KMS-11 (cell line): Measurements from ENCODE around the gene RAB4A.
A peak's percentile ranks its signal among the peaks of the same experiment; 100 is the strongest.

ENCODE experiments used
- H2AFZ ChIP-seq: fragments of 200-600 bp; sonication (generic); 2 replicates; pipeline ENCODE4 v1.6.1; 2016; ENCODE audit warnings: antibody characterized with exemption, mixed run types, low read depth
- H3K27ac ChIP-seq: fragments of 200-600 bp; sonication (generic); 2 replicates; pipeline ENCODE4 v1.6.1; 2016; ENCODE audit warnings: mild to moderate bottlenecking, mixed run types
- H3K27me3 ChIP-seq: fragments of 200-600 bp; sonication (generic); 2 replicates; pipeline ENCODE4 v1.6.1; 2017; ENCODE audit warnings: mild to moderate bottlenecking, low read depth, mixed run types, moderate library complexity; ENCODE audit not compliant: insufficient read depth
- H3K36me3 ChIP-seq: fragments of 200-600 bp; sonication (generic); 2 replicates; pipeline ENCODE4 v1.6.1; 2017; ENCODE audit warnings: mild to moderate bottlenecking, mixed run types; ENCODE audit not compliant: insufficient read depth
- H3K4me1 ChIP-seq: fragments of 200-600 bp; sonication (generic); 2 replicates; pipeline ENCODE4 v1.6.1; 2016; ENCODE audit warnings: mild to moderate bottlenecking, low read depth, mixed run types; ENCODE audit not compliant: poor library complexity, severe bottlenecking
- H3K4me2 ChIP-seq: fragments of 200-600 bp; sonication (generic); 2 replicates; pipeline ENCODE4 v1.7.0; 2016; ENCODE audit warnings: mild to moderate bottlenecking, mixed run types
- H3K4me3 ChIP-seq: fragments of 200-600 bp; sonication (generic); IDR thresholded peaks from 2 replicates; pipeline ENCODE4 v1.6.1; 2017; ENCODE audit warnings: low read depth, low read length, mixed read lengths; ENCODE audit not compliant: insufficient read depth
- H3K79me2 ChIP-seq: fragments of 200-600 bp; sonication (generic); 2 replicates; pipeline ENCODE4 v1.6.1; 2016; ENCODE audit warnings: low read depth, mixed run types; ENCODE audit not compliant: insufficient read depth
- H3K9ac ChIP-seq: fragments of 200-600 bp; sonication (generic); 2 replicates; pipeline ENCODE4 v1.6.1; 2016; ENCODE audit warnings: mild to moderate bottlenecking, mixed run types
- H4K20me1 ChIP-seq: fragments of 200-600 bp; sonication (generic); 2 replicates; pipeline ENCODE4 v1.6.1; 2016; ENCODE audit warnings: mild to moderate bottlenecking, mixed run types; ENCODE audit not compliant: insufficient read depth
- TF ChIP-seq, protein P1 (sequence below): fragments of 200-600 bp; sonication (generic); conservative IDR thresholded peaks from 2 replicates; pipeline ENCODE4 v1.6.1; 2017; ENCODE audit warnings: low read depth, mild to moderate bottlenecking, antibody characterized with exemption, low read length, moderate library complexity, mixed read lengths

RAB4A gene

DNA sequence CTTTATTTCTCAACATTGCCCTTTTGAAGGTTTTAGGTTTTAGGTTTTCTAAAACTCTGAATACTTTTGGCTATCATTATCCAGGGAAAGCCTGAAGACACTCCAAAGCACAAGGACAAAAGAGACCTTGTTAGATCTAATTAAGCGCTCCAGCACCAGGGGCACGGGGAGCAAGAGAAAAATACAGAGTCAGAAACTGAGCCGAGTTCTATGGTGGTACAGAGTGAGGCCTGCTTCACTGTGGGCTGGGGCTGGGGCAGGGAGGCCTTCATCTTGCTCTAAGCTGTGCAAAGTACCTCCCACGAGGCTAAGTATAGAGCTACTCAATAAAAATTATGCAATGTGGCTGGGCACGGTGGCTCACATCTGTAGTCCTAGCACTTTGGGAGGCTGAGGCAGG is 19.7 kb upstream of the RAB4A start:
- TF ChIP-seq, protein P1, sequence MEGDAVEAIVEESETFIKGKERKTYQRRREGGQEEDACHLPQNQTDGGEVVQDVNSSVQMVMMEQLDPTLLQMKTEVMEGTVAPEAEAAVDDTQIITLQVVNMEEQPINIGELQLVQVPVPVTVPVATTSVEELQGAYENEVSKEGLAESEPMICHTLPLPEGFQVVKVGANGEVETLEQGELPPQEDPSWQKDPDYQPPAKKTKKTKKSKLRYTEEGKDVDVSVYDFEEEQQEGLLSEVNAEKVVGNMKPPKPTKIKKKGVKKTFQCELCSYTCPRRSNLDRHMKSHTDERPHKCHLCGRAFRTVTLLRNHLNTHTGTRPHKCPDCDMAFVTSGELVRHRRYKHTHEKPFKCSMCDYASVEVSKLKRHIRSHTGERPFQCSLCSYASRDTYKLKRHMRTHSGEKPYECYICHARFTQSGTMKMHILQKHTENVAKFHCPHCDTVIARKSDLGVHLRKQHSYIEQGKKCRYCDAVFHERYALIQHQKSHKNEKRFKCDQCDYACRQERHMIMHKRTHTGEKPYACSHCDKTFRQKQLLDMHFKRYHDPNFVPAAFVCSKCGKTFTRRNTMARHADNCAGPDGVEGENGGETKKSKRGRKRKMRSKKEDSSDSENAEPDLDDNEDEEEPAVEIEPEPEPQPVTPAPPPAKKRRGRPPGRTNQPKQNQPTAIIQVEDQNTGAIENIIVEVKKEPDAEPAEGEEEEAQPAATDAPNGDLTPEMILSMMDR: no peak
- H3K79me2 ChIP-seq: no peaks in the 10 kb centered on the region
- no peak overlapping the region for H3K9ac ChIP-seq
- H3K4me3 ChIP-seq: no peak overlapping the region
- H3K27ac ChIP-seq: no peak overlapping the region
- H2AFZ ChIP-seq: no peak overlapping the region
- no peaks in the 10 kb centered on the region for H3K27me3 ChIP-seq
- H3K4me1 ChIP-seq: peaks cover 14% of the 10 kb centered on the region
- no peaks in the 10 kb centered on the region for H4K20me1 ChIP-seq
- no peak overlapping the region for H3K4me2 ChIP-seq
- no peaks in the 10 kb centered on the region for H3K36me3 ChIP-seq

DNA sequence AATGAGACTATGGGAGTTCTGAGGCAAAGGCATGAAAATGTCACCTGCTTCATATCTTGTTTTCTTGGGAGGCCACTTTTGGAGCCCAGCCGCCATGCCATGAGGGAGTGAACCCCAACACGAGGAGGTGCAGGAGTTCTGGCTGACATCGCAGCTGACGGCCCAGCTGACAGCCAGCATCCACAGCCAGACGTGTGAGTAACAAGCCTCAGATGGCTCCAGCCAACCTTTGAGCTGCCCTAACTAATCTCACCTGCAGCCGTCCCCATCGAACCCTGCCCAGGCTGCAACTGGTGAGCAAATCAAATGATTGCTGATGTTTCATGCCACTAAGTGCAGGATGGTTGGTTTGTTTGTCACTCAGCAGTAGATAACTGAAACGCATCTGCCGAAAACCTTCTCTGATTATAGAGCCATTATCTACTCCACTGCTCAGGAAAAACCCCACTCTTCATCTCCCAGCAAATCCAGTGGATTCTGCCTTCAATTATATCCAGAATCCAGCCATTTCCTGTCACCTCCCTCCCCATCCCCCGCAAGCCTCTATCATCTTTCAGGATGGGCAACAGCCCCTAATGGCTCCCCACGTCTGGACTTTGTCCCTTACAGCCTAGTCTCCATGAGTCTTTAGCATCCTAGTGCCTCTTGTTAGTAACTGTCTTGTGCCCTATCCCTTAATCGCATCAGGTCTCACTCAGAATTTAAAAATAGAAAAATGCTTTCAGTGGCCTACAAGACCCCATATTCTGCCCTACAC is 18.5 kb upstream of the RAB4A start:
- Histone ChIP-seq H3K36me3 (no peaks in the 10 kb centered on the region), H3K27ac (no peak overlapping the region), H3K4me1 (peaks cover 14% of the 10 kb centered on the region), H3K9ac (no peak overlapping the region), H3K79me2 (no peaks in the 10 kb centered on the region), H4K20me1 (no peaks in the 10 kb centered on the region), H3K27me3 (no peaks in the 10 kb centered on the region), H3K4me3 (no peak overlapping the region), H2AFZ (no peak overlapping the region), H3K4me2 (no peak overlapping the region)
- TF ChIP-seq, protein P1: no peak

DNA sequence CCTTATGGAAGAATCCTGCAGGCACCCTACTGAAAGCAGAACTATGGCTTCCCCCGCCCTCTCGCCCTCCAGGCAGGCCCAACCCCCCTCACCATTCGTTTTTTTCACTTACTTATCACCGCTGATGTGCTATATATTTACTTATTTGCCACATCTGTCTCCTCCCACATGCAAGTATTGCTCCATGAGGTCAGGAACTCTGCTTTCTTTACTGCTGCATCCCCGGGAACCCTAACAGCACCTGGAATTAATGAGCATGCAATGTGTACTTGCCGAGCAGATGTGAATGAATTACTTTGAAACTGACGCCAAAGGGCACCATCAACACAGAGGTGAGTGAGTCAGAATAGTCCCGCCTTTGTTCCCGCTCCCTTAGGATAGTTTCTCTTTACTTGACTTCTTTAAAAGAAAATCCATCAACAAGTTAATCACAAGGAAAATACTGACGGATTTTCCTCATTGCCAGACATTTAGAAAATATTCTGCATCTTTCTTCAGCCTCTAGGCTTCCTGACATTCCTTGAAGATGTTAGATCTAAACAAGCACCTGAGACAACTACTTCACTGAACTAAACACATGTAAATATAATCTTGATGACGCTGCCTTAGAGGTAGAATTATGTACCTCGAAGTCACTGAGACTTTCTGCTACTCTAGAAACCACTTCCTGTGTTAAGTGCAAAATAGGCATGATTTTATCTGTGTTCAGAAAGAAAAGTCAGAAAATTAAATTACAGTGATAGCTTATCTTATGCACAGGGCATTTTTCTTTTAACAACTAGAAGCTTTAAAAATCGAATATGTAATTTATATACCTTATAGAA is 17.5 kb upstream of the RAB4A start:
- Histone ChIP-seq H3K27ac (no peak overlapping the region), H3K4me3 (no peak overlapping the region), H3K4me1 (peaks cover 14% of the 10 kb centered on the region), H3K9ac (no peak overlapping the region), H2AFZ (no peak overlapping the region), H3K27me3 (no peaks in the 10 kb centered on the region), H3K4me2 (peak overlapping the region; percentile 47), H3K79me2 (no peaks in the 10 kb centered on the region), H3K36me3 (no peaks in the 10 kb centered on the region), H4K20me1 (no peaks in the 10 kb centered on the region)
- TF ChIP-seq, protein P1: no peak

DNA sequence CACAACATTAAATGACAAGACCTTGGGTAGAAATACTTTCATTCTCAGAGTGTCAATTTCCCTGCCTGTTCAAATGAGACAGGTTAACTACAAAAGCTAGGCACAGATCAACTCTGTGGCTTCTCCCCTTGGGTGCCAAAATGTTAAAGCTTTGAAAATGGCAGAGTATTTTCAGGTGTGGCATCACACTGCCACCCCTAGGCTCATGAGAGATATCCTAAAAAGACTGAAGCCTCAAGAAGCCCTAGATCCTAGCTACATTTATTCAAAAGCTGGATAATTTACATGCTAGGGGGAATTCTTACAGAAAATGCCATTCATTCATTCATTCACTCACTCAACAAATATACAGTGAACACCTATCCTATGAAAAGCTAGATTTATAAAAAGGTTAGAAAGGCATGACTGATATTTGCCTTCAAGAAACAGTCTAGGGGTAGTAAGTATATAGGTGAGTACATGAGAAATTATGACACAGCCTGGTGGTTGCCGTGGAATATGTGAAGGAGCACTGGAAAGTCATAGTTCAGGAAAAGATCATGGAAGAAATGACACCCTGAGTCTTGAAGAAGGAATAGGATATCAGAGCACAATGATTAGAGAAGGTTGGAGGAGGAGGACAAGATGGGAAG is 15.9 kb upstream of the RAB4A start:
- Histone ChIP-seq H3K36me3 (no peaks in the 10 kb centered on the region), H3K4me1 (peaks cover 14% of the 10 kb centered on the region), H3K4me3 (no peak overlapping the region), H2AFZ (no peak overlapping the region), H3K27me3 (no peaks in the 10 kb centered on the region), H3K9ac (no peak overlapping the region), H3K4me2 (no peak overlapping the region), H3K79me2 (no peaks in the 10 kb centered on the region), H4K20me1 (no peaks in the 10 kb centered on the region), H3K27ac (no peak overlapping the region)
- TF ChIP-seq, protein P1: 0 out of 2 replicates have a peak, but pooled peaks have one; percentile 20
